OCI-LY7 (cell line): Measurements from ENCODE around the gene MVB12B. TPM values are rescaled to one million over a fixed set of nuclear protein-coding genes. Genes with fewer than 3 reads are reported as not detected.

ENCODE experiments used
- BruUV-seq: library from RNA; stranded (reverse); fragments of 400-500 nt; replicated peaks from 2 replicates; lab custom pipeline; 2021; lab: Mats Ljungman, UMichigan
- CTCF ChIA-PET: fragments of 300-600 bp; sonication (Branson Sonifier 250); formaldehyde crosslinking; loops from one replicate; lab custom pipeline; 2022; ENCODE audit warnings: antibody characterized with exemption; ENCODE audit not compliant: unreplicated experiment; lab: Charles Lee
- POLR2A ChIA-PET: fragments of 300-600 bp; sonication (Branson Sonifier 250); formaldehyde crosslinking; loops from one replicate; lab custom pipeline; 2022; ENCODE audit warnings: antibody characterized with exemption; lab: Charles Lee
- DNase-seq: peaks from one replicate; pipeline ENCODE4 v3.0.0-alpha.2; 2015; ENCODE audit warnings: low spot score
- H2AFZ ChIP-seq: fragments of 200-600 bp; sonication (generic), shearing (Covaris generic); 2 replicates; pipeline ENCODE4 v1.6.1; 2014; ENCODE audit warnings: mild to moderate bottlenecking, antibody characterized with exemption, low read length, moderate library complexity
- H3K27ac ChIP-seq: fragments of 200-600 bp; sonication (generic); 2 replicates; pipeline ENCODE4 v1.5.1; 2014; ENCODE audit warnings: mixed run types, low read depth, mild to moderate bottlenecking, moderate library complexity, low read length, inconsistent platforms; ENCODE audit not compliant: poor library complexity, severe bottlenecking
- H3K36me3 ChIP-seq: fragments of 200-600 bp; sonication (generic); 2 replicates; pipeline ENCODE4 v1.6.1; 2014; ENCODE audit warnings: mild to moderate bottlenecking, antibody characterized with exemption, low read length, moderate library complexity, mixed read lengths; ENCODE audit not compliant: insufficient read depth
- H3K4me1 ChIP-seq: fragments of 200-600 bp; sonication (generic); 2 replicates; pipeline ENCODE4 v1.5.1; 2014; ENCODE audit warnings: mild to moderate bottlenecking, low read length; ENCODE audit not compliant: insufficient read depth, poor library complexity, severe bottlenecking
- H3K4me2 ChIP-seq: fragments of 200-600 bp; sonication (generic); 2 replicates; pipeline ENCODE4 v1.6.1; 2014; ENCODE audit warnings: mild to moderate bottlenecking, low read length
- H3K4me3 ChIP-seq: fragments of 200-600 bp; sonication (generic); 2 replicates; pipeline ENCODE4 v1.5.1; 2014; ENCODE audit warnings: mild to moderate bottlenecking, low read depth, low read length; ENCODE audit not compliant: poor library complexity, severe bottlenecking
- H3K79me2 ChIP-seq: fragments of 200-600 bp; sonication (generic); 2 replicates; pipeline ENCODE4 v1.6.1; 2016; ENCODE audit warnings: low read depth, mild to moderate bottlenecking, low read length, moderate library complexity, mixed read lengths; ENCODE audit not compliant: insufficient read depth
- H3K9me2 ChIP-seq: fragments of 200-600 bp; sonication (generic); 2 replicates; pipeline ENCODE4 v1.6.1; 2016; ENCODE audit warnings: mild to moderate bottlenecking, low read length, mixed read lengths; ENCODE audit not compliant: insufficient read depth
- H3K9me3 ChIP-seq: fragments of 200-600 bp; sonication (generic); 2 replicates; pipeline ENCODE4 v1.6.1; 2014; ENCODE audit warnings: mild to moderate bottlenecking, mixed run types, low read length, mixed read lengths
- H4K20me1 ChIP-seq: fragments of 200-600 bp; sonication (generic); 2 replicates; pipeline ENCODE4 v1.6.1; 2014; ENCODE audit warnings: mild to moderate bottlenecking, antibody characterized with exemption, low read length, moderate library complexity, mixed read lengths; ENCODE audit not compliant: insufficient read depth
- EZH2phosphoT487 ChIP-seq: fragments of 200-600 bp; sonication (generic); IDR thresholded peaks from 2 replicates; pipeline ENCODE4 v1.6.1; 2018; ENCODE audit warnings: low read depth, borderline replicate concordance, mild to moderate bottlenecking, mixed run types, antibody characterized with exemption, low read length, moderate library complexity, mixed read lengths
- intact Hi-C: fragments of 100-400 bp; cut with micrococcal nuclease; formaldehyde crosslinking; loops from one replicate; pipeline ENCODE4 v1.10.0; 2022; ENCODE audit not compliant: unreplicated experiment
- total RNA-seq, 2 experiments: library from RNA; depleted of rRNA in 1 of 2; stranded (reverse); fragments of >200 nt in 1 of 2; shearing (Covaris generic) in 1 of 2; gene quantifications; 2 replicates each; pipeline ENCODE4 v1.2.3, GENCODE V29; 2014 to 2022
- TF ChIP-seq, protein P1 (sequence below): fragments of 200-600 bp; sonication (generic); conservative IDR thresholded peaks from 2 replicates; pipeline ENCODE4 v1.5.1; 2014; ENCODE audit warnings: mild to moderate bottlenecking, antibody characterized with exemption, low read length, moderate library complexity, mixed read lengths

The MVB12B gene
- total RNA-seq, 2 experiments from 2014 or later = 1.3 TPM; not detected in 1

DNA sequence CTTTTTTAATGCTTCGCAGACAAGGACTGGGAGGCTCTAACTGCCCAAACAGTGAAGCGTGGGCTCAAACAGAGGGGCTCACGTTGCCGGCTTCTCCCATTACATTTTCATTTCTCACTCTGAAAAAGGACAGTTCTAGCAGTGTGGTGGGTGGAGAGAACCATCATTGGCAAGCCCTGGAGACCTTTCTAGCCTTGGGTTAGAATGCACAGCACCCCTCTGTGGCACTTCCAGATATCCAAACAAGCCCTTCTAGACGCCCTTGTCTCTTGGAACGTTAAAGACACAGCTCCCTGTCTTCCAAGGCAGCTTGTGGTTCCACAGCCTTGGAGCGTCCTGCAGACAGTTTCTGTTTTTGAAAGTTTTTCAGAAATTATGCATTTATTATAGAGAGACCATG, 52.1 kb downstream of the MVB12B start:
- Histone ChIP-seq H3K4me1 (no peaks in the 10 kb centered on the region), H3K4me3 (no peak overlapping the region), H3K36me3 (no peaks in the 10 kb centered on the region), H3K4me2 (no peak overlapping the region), H2AFZ (no peak overlapping the region), H3K9me3 (no peaks in the 10 kb centered on the region), H3K9me2 (no peaks in the 10 kb centered on the region), H3K27ac (no peak overlapping the region), H4K20me1 (no peaks in the 10 kb centered on the region), H3K79me2 (no peaks in the 10 kb centered on the region)
- POLR2A ChIA-PET = interaction anchor here (1.0 kb wide), 1 partner anchor 17 kb away, joined by 3 read pairs; no protein-coding TSS in a partner anchor
- DNase-seq = no peak
- CTCF ChIA-PET = interaction anchor here (0.6 kb wide), 1 partner anchor 85 kb away, joined by 3 read pairs; no protein-coding TSS in a partner anchor
- intact Hi-C loops = no loop called here
- no TSS peak for BruUV-seq
- no peak for TF ChIP-seq EZH2phosphoT487
- TF ChIP-seq, protein P1, sequence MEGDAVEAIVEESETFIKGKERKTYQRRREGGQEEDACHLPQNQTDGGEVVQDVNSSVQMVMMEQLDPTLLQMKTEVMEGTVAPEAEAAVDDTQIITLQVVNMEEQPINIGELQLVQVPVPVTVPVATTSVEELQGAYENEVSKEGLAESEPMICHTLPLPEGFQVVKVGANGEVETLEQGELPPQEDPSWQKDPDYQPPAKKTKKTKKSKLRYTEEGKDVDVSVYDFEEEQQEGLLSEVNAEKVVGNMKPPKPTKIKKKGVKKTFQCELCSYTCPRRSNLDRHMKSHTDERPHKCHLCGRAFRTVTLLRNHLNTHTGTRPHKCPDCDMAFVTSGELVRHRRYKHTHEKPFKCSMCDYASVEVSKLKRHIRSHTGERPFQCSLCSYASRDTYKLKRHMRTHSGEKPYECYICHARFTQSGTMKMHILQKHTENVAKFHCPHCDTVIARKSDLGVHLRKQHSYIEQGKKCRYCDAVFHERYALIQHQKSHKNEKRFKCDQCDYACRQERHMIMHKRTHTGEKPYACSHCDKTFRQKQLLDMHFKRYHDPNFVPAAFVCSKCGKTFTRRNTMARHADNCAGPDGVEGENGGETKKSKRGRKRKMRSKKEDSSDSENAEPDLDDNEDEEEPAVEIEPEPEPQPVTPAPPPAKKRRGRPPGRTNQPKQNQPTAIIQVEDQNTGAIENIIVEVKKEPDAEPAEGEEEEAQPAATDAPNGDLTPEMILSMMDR = no peak

DNA sequence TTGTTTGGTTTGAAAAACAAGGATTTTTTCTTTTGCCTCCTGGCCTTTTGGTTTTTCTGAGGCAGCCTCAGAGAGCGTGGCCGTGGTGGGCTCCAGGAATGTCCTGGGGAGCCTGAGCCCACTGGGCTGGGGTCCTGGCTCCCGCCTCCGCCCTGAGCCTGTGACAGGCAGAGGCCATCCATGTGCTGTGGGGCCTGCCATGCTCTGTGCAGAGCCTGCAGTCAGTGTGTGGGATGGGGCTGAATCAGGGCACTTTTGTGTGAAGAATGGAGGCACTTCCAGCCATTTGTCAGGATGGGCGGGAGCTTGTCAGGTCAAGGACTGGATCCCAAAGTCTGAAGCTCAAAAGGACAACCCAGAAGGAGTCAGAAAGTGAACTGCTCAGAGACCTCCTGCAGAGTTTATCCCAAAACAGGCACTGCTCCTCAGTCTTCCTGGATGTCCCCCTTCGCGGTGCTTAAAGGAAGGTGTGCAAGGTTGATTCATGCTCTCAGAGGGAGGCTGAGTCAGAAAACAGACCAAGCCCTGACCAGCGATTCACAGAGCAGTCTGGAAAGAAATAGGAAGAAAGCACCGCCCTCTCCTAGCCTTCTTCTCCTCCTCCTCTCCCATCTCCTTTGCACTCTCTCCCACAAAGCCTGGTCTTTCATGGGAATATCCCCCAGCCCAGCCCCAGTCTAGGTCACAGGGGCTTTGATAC, 53.2 kb downstream of the MVB12B start:
- intact Hi-C loops = no loop called here
- DNase-seq = no peak
- H3K36me3 ChIP-seq = no peaks in the 10 kb centered on the region
- no TSS peak for BruUV-seq
- TF ChIP-seq, protein P1 = no peak
- no peak for TF ChIP-seq EZH2phosphoT487
- no peaks in the 10 kb centered on the region for H3K4me1 ChIP-seq
- no peaks in the 10 kb centered on the region for H3K79me2 ChIP-seq
- H3K4me2 ChIP-seq = no peak overlapping the region
- no peaks in the 10 kb centered on the region for H3K9me3 ChIP-seq
- no peak overlapping the region for H3K27ac ChIP-seq
- H3K4me3 ChIP-seq = no peak overlapping the region
- no peak overlapping the region for H2AFZ ChIP-seq
- no peaks in the 10 kb centered on the region for H4K20me1 ChIP-seq
- POLR2A ChIA-PET = interaction anchor here (1.0 kb wide), 1 partner anchor 16 kb away, joined by 3 read pairs; no protein-coding TSS in a partner anchor
- no peaks in the 10 kb centered on the region for H3K9me2 ChIP-seq
- CTCF ChIA-PET = interaction anchor here (0.6 kb wide), 1 partner anchor 178 kb away, joined by 3 read pairs; no protein-coding TSS in a partner anchor

DNA sequence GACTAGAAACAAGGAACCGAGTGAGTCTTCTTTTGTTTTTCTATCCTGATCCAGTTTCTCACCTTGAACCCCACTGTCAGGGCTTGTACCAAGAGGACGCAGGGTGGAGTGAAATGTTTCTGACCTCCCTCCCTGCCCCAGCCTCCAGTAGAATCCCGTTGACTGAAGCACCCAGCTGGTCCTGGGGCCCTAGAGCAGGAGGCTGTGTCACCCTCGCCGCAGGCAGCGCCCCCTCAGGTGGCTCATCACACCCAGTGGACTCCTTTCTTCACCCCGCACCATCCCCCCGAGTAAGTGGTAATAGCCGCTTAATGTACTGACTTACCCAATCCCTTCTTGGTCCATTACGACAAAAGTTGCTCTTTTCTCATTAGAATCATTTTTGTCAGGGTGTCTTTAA, 53.8 kb downstream of the MVB12B start:
- Histone ChIP-seq H3K4me1 (no peaks in the 10 kb centered on the region), H3K4me3 (no peak overlapping the region), H3K9me2 (no peaks in the 10 kb centered on the region), H2AFZ (no peak overlapping the region), H3K27ac (no peak overlapping the region), H3K4me2 (no peak overlapping the region), H4K20me1 (no peaks in the 10 kb centered on the region), H3K9me3 (no peaks in the 10 kb centered on the region), H3K79me2 (no peaks in the 10 kb centered on the region), H3K36me3 (no peaks in the 10 kb centered on the region)
- DNase-seq = no peak
- intact Hi-C loops = no loop called here
- ChIA-PET CTCF (interaction anchor here (0.6 kb wide), 1 partner anchor 178 kb away, joined by 3 read pairs; no protein-coding TSS in a partner anchor), POLR2A (no interaction called here)
- BruUV-seq = no TSS peak
- TF ChIP-seq, protein P1 = no peak
- no peak for TF ChIP-seq EZH2phosphoT487
